ENCODE results near the gene TLR10. TPM values are rescaled to one million over a fixed set of nuclear protein-coding genes. Genes with fewer than 3 reads are reported as not detected.

TLR10 gene
- total RNA-seq, 2 donors from 2014 or later: not detected

DNA sequence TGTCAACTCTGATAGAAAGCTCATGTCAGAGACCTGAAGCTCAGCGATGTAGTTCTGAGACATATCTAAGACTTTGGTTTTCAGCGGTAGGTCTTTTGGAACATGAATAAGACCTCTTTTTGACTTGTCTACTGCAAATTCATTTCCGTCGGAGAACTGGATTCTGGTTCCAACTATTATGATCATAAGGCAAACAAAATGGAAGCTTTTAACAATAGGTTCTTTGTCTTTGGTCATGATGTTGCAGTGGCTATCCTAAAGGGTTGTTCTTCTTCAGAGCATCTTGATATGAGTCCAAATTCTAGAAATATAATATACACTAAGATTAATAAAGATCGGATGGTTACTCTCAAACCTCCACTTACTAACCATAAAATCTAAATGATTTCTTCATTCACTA is 46.4 kb upstream of the TLR10 start:
- Mint-ChIP-seq H3K4me3 (no peak overlapping the region), H3K27ac (no peak overlapping the region), H3K4me1 (no peaks in the 10 kb centered on the region), H3K27me3 (ENCODE audit: insufficient read depth) (peaks cover 2% of the 10 kb centered on the region), H3K36me3 (ENCODE audit: low read depth) (no peaks in the 10 kb centered on the region), H3K9me3 (peaks cover 3% of the 10 kb centered on the region)
- Histone ChIP-seq H3K4me1 (ENCODE audit: control insufficient read depth, insufficient read depth, low read length) (no peaks in the 10 kb centered on the region), H3K27ac (ENCODE audit: low read depth, low read length) (no peak overlapping the region), H3K9me3 (ENCODE audit: control insufficient read depth, low read length) (no peaks in the 10 kb centered on the region), H3K9ac (ENCODE audit: extremely low read depth, low read length, poor library complexity, severe bottlenecking) (no peak overlapping the region), H3K4me3 (ENCODE audit: low read length) (no peak overlapping the region), H3K36me3 (ENCODE audit: control insufficient read depth, insufficient read depth, low read length) (no peaks in the 10 kb centered on the region), H3K27me3 (ENCODE audit: control insufficient read depth, insufficient read depth, low read length, poor library complexity, severe bottlenecking) (no peaks in the 10 kb centered on the region)
- TF ChIP-seq, protein P1, sequence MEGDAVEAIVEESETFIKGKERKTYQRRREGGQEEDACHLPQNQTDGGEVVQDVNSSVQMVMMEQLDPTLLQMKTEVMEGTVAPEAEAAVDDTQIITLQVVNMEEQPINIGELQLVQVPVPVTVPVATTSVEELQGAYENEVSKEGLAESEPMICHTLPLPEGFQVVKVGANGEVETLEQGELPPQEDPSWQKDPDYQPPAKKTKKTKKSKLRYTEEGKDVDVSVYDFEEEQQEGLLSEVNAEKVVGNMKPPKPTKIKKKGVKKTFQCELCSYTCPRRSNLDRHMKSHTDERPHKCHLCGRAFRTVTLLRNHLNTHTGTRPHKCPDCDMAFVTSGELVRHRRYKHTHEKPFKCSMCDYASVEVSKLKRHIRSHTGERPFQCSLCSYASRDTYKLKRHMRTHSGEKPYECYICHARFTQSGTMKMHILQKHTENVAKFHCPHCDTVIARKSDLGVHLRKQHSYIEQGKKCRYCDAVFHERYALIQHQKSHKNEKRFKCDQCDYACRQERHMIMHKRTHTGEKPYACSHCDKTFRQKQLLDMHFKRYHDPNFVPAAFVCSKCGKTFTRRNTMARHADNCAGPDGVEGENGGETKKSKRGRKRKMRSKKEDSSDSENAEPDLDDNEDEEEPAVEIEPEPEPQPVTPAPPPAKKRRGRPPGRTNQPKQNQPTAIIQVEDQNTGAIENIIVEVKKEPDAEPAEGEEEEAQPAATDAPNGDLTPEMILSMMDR (conservative IDR thresholded peaks at IDR 0.05): no peak
- 94 to 100% methylated on average over 2 to 5 of the region's 5 CpGs for WGBS, 2 experiments (ENCODE audit: insufficient coverage in 1 of 2, insufficient read length in 1 of 2)
- DNase-seq: no peak

- 91 to 97% methylated on average over 10 to 27 of the region's 27 CpGs for WGBS, 2 experiments (ENCODE audit: insufficient coverage in 1 of 2, insufficient read length in 1 of 2)
- Mint-ChIP-seq H3K9me3 (peaks cover 13% of the 10 kb centered on the region), H3K27me3 (ENCODE audit: insufficient read depth) (peaks cover 6% of the 10 kb centered on the region), H3K36me3 (ENCODE audit: low read depth) (no peaks in the 10 kb centered on the region), H3K27ac (no peak overlapping the region), H3K4me3 (no peak overlapping the region), H3K4me1 (no peaks in the 10 kb centered on the region)
- Histone ChIP-seq H3K27me3 (ENCODE audit: control insufficient read depth, insufficient read depth, low read length, poor library complexity, severe bottlenecking) (no peaks in the 10 kb centered on the region), H3K4me1 (ENCODE audit: control insufficient read depth, insufficient read depth, low read length) (no peaks in the 10 kb centered on the region), H3K9me3 (ENCODE audit: control insufficient read depth, low read length) (peaks cover 6% of the 10 kb centered on the region), H3K4me3 (ENCODE audit: low read length) (no peak overlapping the region), H3K9ac (ENCODE audit: extremely low read depth, low read length, poor library complexity, severe bottlenecking) (no peak overlapping the region), H3K27ac (ENCODE audit: low read depth, low read length) (no peak overlapping the region), H3K36me3 (ENCODE audit: control insufficient read depth, insufficient read depth, low read length) (no peaks in the 10 kb centered on the region)
- DNase-seq: no peak
- TF ChIP-seq, protein P1 (conservative IDR thresholded peaks at IDR 0.05): no peak
These were observed 41.0 kb upstream of the TLR10 start for GRCh38 chr4:38823766-38824165.

- Mint-ChIP-seq H3K4me3 (no peak overlapping the region), H3K27me3 (ENCODE audit: insufficient read depth) (peaks cover 6% of the 10 kb centered on the region), H3K27ac (no peak overlapping the region), H3K4me1 (no peaks in the 10 kb centered on the region), H3K9me3 (peaks cover 13% of the 10 kb centered on the region), H3K36me3 (ENCODE audit: low read depth) (no peaks in the 10 kb centered on the region)
- Histone ChIP-seq H3K9ac (ENCODE audit: extremely low read depth, low read length, poor library complexity, severe bottlenecking) (no peak overlapping the region), H3K27ac (ENCODE audit: low read depth, low read length) (no peak overlapping the region), H3K27me3 (ENCODE audit: control insufficient read depth, insufficient read depth, low read length, poor library complexity, severe bottlenecking) (no peaks in the 10 kb centered on the region), H3K4me1 (ENCODE audit: control insufficient read depth, insufficient read depth, low read length) (no peaks in the 10 kb centered on the region), H3K4me3 (ENCODE audit: low read length) (no peak overlapping the region), H3K36me3 (ENCODE audit: control insufficient read depth, insufficient read depth, low read length) (no peaks in the 10 kb centered on the region), H3K9me3 (ENCODE audit: control insufficient read depth, low read length) (peaks cover 6% of the 10 kb centered on the region)
- DNase-seq: no peak
- TF ChIP-seq, protein P1 (conservative IDR thresholded peaks at IDR 0.05): no peak
- WGBS, 2 experiments (ENCODE audit: insufficient coverage in 1 of 2, insufficient read length in 1 of 2): 85 to 87% methylated on average over 4 to 5 of the region's 5 CpGs
These were observed 40.0 kb upstream of the TLR10 start for GRCh38 chr4:38822748-38823303.
